Heart left ventricle (tissue), 13 donors: ENCODE measurements around the gene HOXB8.

Source experiments
- POLR2A ChIP-seq, 2 donors: fragments of 450-650 bp; IDR thresholded peaks; one replicate each; pipeline ENCODE4 v1.6.1; 2017; ENCODE audit warnings: antibody characterized with exemption in 2 of 2, mild to moderate bottlenecking in 2 of 2, moderate library complexity in 2 of 2
- TF ChIP-seq, protein P1 (sequence below), 12 donors: fragments of 200-600 bp; sonication (generic) in 4 of 12; IDR thresholded peaks; one replicate each; pipeline versions ENCODE4 v1.5.0 to v1.8.0; 2018 to 2022; ENCODE audit warnings: antibody characterized with exemption in 12 of 12, mild to moderate bottlenecking in 5 of 12
- donor health status: ischemic (EF 13 %, LVEDD 7.1; RV severe dilation, severe dysfunction).
- donor health status: DM: no; HTN: yes; CAD: no.
- donor health status: DM: no; HTN: no; CAD: no.
- donor health status: ischemic (EF 25% LVEDD 6.9; RV normal size, moderate dysfunction).
- donor health status: ischemic (EF 25% LVEDD 5.7; RV mildly dilated, moderate dysfunction).
- donor health status: ischemic (EF 35%, LVEDD 5.7; RV mildly dilated, moderate dysfunction).
- donor health status: nonischemic (EF 11% LVEDD 7.7; RV severe dilation, severe dysfunction).
- donor health status: DM: yes; HTN: yes; CAD: no.
- donor health status: PGD.
- donor health status: ischemic (EF 29% LVEDD 5.4; RV normal size, mild dysfunction).
- donor health status: nonischemic (EF 23%, LVEDD 6.1; RV moderate dilation, normal function).

DNA sequence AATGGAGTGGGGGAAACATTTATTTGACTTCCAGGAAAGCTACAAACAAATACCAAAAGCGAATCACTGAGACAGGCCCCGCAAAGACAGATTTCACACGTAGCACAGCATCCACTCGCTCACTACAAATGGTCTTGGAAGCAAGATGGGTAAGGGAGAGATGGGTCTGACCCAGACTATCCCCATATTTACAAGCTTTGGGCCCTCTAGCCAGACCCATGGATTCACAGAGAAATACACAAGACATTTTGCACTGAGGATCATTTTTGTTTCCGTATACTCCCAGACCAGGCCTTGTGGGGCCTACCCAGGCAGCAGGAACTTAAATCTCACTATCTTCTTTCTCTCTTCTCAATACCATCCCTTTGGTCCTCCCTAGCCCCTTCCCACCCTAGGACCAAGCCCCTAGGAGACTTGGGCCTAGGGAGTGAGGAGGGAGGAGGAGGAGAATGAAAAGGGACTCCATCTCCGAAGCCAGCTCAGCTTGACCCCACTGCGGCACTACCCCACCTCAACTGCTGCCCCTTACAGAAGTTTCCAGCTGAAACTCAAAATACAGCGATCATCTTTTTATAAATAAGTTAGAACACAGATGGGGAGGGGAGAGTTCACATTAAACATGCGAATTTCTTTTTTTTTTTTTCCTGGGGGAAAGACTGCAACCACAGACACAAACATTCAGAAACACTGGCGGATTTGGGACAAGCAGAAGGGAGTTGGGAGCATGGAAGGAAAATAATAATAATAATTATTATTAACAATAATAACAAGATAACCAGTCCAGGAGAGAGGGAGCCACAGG is 23.6 kb downstream of the HOXB8 start:
- TF ChIP-seq, protein P1, sequence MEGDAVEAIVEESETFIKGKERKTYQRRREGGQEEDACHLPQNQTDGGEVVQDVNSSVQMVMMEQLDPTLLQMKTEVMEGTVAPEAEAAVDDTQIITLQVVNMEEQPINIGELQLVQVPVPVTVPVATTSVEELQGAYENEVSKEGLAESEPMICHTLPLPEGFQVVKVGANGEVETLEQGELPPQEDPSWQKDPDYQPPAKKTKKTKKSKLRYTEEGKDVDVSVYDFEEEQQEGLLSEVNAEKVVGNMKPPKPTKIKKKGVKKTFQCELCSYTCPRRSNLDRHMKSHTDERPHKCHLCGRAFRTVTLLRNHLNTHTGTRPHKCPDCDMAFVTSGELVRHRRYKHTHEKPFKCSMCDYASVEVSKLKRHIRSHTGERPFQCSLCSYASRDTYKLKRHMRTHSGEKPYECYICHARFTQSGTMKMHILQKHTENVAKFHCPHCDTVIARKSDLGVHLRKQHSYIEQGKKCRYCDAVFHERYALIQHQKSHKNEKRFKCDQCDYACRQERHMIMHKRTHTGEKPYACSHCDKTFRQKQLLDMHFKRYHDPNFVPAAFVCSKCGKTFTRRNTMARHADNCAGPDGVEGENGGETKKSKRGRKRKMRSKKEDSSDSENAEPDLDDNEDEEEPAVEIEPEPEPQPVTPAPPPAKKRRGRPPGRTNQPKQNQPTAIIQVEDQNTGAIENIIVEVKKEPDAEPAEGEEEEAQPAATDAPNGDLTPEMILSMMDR (IDR thresholded peaks at IDR 0.05) = no peak
- no peak for TF ChIP-seq POLR2A (IDR thresholded peaks at IDR 0.05)
